SW480 (cell line): ENCODE results near the gene GALNT10.
A peak's percentile ranks its signal among the peaks of the same experiment; 100 is the strongest.
"Not testable (repeated sequence)": the region's sequence is repeated elsewhere in the genome, so short reads cannot be mapped to it uniquely, and the experiment has no call there.

Source experiments
- DNase-seq: peaks from one replicate; pipeline ENCODE4 v3.0.0-alpha.2; 2016; ENCODE audit warnings: low spot score

The GALNT10 gene

DNA sequence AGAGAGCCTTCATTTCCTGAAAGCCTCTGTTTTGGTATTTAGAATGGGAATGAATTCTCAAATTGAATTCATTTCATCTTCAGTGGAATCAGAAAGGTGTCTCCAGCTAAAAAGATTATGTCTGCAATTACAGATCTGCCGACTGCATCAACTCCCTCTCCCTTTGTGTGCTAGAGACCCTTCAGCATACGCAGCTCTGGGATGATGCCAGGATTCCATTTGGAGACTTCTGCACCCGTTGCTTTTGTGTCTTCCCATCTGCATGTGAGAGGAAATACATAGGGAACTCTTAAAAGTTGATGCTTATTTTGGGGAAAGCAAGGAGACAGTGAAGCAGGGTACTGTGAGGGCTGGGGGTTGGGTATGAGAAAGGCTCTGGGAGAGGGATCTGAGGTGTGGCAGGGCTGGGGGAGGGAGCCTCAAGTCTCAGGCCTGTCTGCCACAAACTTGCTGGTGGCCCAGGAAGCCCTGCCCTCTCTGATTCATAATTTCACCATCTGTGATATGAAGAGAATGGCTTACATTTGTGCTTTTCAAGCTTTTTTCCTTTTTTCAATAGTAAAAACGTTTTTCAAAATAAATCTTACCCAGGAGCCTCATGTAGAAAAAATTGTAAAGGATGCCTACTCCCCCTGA lies 165.6 kb downstream of the GALNT10 start:
- no peak for DNase-seq

GRCh38 chr5:154356958-154357357 lies 166.4 kb downstream of the GALNT10 start:
- DNase-seq: no peak

GRCh38 chr5:154358516-154359220 lies 168.1 kb downstream of the GALNT10 start:
- DNase-seq: no peak

- DNase-seq: no peak
Measured at GRCh38 chr5:154359221-154359573, 168.7 kb downstream of the GALNT10 start.

DNA sequence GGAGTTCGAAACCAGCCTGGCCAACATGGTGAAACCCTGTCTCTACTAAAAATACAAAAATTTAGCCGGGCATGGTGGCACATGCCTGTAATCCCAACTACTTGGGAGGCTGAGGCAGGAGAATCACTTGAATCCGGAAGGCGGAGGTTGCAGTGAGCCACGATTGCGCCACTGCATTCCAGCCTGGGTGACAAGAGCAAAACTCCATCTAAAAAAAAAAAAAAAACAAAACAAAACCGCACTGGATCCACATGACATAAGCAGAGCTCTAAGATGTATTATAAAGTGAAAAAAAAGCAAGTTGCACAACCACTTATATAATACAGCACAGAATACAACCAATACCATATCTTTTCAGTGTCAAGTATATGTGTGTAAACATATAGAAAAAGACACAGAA lies 169.7 kb downstream of the GALNT10 start:
- DNase-seq: not testable (repeated sequence)

GRCh38 chr5:154363411-154363810 lies 172.9 kb downstream of the GALNT10 start:
- DNase-seq: no peak

- no peak for DNase-seq
Measured at GRCh38 chr5:154364771-154365170, 174.2 kb downstream of the GALNT10 start.

GRCh38 chr5:154365823-154366222 lies 175.3 kb downstream of the GALNT10 start:
- DNase-seq: no peak

DNA sequence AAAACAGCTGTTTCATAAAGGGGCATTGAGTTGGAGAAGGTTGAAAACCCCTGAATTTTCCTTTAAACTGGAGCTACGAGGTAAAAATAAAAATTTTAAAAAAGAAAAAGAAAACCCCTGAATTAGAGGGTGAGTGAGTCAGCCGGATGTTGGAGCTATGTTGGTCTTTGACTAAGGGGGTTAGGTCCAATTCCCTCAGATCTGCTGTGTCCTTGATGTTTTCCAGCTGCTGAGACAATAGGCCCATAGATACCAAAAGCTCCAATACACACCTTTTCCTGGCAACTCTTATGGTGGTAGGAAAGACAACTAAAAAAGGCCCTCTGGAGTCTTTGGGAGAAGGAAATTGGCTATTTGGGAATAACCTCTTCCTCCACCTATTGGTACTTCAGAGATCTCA lies 175.8 kb downstream of the GALNT10 start:
- peak; percentile 74 for DNase-seq

DNA sequence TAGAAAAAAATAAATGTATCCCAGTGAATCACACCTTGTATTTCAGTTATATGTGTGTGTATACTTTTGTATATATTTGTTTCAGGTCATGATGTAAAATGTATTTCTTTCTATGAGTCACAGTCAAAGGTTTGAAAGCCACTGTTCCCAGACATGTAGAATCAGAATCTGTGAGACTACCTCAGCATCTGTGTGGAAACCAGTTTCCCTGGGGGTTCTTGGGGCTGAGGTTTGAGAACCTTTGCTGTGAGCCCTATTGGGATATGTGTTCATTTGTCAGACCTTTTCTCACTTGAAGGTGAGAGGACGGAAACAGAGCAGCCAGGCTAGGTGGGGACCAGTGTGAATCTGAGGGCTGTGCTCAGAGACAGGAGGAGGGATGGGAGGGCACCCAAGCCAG lies 176.6 kb downstream of the GALNT10 start:
- DNase-seq: no peak

- peak; percentile 85 for DNase-seq
Measured at GRCh38 chr5:154368041-154368800, 177.7 kb downstream of the GALNT10 start.

GRCh38 chr5:154369682-154370081 lies 179.1 kb downstream of the GALNT10 start:
- DNase-seq: no peak

GRCh38 chr5:154370119-154370518 lies 179.6 kb downstream of the GALNT10 start:
- DNase-seq: no peak

DNA sequence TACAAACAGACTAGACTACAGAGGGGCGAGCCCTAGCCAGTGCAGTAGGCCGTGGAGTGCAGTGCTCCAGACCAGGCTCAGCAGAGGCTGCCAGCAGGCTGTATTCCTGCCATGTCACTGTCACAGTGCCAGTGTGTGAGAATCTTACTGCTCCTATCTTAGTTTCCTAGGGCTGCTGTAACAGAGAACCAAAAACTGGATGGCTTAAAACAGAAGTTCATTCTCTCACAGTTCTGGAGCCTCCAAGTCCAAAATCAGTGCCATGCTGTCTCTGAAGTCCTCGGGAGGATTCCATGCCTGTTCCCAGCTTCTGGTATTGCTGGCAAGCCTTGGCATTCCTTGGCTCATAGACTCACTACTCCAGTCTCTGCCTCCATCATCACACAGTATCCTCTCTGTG lies 180.3 kb downstream of the GALNT10 start:
- DNase-seq: no peak

- no peak for DNase-seq
Measured at GRCh38 chr5:154371687-154372086, 181.2 kb downstream of the GALNT10 start.

DNA sequence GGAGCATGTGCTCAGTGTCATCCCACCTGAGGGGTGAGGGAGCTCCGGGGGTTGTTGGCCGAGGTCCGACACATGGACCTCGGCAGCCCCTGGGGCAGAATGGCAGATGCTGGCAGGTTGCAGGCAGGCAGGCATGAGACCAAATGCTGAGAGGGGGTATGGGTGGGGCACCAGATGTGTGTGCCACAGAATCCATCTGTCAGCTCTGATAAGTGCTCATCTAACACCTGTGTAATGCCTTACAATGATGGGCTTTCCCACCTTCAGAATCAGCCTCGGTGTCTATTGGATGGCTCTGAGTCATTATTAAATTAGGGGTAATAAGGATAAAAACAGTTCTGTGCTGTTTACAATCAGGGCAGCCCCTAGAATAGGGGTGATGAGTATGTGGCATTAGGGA lies 182.1 kb downstream of the GALNT10 start:
- DNase-seq: no peak

GRCh38 chr5:154373326-154373725 lies 182.8 kb downstream of the GALNT10 start:
- no peak for DNase-seq

DNA sequence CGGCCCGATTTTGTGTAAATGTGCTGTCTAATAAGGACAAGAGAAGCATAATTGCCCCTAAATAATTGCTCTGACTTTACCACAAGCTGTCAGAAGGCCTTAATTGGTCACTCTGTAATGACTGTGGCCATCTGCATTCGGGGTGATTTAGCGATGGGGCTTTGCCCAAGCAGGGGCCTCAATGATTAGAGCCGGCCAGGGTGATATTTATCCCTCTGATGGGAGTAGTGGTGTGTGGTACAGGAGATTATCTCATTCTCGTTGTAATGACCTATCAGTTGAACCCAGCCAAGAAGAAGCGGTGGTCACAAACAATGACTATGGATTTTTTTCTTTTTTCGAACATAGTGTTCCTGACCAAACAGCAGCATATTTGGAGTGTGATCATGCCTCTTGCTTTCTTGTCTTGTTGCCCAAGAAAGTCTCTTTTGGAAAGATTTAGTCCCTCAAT lies 183.2 kb downstream of the GALNT10 start:
- DNase-seq: no peak

DNA sequence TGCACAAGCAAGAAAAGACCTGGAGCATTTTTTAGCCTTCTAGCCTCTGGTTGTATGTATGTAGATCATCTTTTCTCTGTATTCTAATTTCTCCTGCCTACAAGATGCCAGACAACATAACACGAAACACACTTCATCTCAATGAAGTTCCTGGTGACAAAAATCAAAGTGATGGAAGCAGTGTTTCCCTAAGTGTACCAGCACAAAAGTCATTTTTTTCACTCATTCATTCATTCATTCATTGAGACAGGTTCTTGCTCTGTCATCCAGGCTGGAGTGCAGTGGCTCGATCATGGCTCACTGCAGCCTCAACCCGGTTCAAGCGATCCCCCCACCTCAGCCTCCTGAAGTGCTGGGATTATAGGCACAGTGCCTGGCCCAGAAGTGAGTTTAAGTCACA lies 183.7 kb downstream of the GALNT10 start:
- DNase-seq: no peak

DNA sequence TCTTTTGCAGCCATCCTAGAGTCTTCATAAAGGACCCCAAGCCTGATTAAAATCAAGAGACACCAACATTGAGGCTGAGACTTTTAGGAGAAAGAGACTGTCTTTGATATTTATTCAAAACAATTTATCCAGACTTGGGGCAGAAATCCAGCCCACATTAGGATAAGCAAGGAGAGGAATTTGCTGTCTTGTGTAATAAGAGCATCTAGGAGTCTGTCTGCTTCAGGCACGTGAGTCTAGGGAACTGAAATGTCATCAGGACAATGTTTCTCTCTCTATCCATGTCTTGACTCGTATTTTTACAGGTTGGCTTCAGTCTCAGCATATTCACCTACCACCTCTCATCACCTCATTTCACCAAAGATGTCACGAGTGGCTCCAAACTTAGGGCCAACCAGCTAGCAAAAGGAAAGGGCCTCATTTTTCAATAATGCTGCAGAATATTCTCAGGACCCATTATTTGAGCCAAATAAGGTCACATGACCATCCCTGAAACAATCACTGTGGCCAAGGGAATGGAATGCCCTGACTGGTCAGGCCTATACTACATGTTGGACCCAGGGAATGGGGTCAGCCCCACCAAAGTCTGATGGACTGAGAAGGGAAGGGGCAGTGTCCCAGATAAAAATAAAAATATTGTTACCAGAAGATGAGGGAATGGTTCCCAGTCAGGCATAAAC lies 184.9 kb downstream of the GALNT10 start:
- DNase-seq: no peak

DNA sequence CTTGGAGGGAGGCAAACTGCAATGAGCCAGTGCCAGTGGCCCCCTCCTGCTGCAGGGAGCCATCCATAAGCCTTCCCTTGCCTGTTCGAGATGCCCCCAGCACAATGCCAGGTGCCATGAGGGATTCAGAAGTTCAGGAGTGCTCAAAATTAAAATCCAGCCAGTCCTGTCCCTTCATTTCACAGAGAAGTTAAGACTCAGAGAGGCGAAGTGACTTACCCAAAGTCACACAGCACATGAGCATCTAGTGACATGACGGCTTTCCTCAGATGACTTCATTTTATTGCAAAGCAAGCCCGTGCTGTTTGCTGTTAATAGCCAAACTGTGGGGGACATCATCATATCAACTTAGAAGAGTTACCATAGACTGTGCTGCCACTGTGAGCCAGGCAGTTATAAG lies 185.9 kb downstream of the GALNT10 start:
- no peak for DNase-seq

GRCh38 chr5:154377754-154378533 lies 187.4 kb downstream of the GALNT10 start:
- no peak for DNase-seq
